Brain microvascular endothelial cell (primary cell): Measurements from ENCODE around the gene RALGAPA2.

Experiments
- DNase-seq: peaks from one replicate; pipeline ENCODE4 v3.0.0-alpha.2; 2020
- H3K27ac ChIP-seq: fragments of 250-450 bp; sonication (Bioruptor Pico); 2 replicates; pipeline ENCODE4 v1.5.1; 2020; ENCODE audit warnings: mild to moderate bottlenecking, moderate library complexity
- H3K27me3 ChIP-seq: fragments of 250-450 bp; sonication (Bioruptor Pico); replicated peaks from 2 replicates; pipeline ENCODE4 v1.5.1; 2020; ENCODE audit warnings: mild to moderate bottlenecking
- H3K36me3 ChIP-seq: fragments of 250-450 bp; sonication (Bioruptor Pico); replicated peaks from 2 replicates; pipeline ENCODE4 v1.5.1; 2020; ENCODE audit warnings: mild to moderate bottlenecking
- H3K4me3 ChIP-seq: 2 replicates; pipeline ENCODE4 v1.5.1; 2011; ENCODE audit warnings: low read depth, mild to moderate bottlenecking, control low read depth, low read length, moderate library complexity
- in situ Hi-C: cut with HindIII; loops from 2 replicates; pipeline ENCODE4 v1.10.0; 2017; ENCODE audit warnings: low sequenced_read_pairs, low pct_ligation_motif_present
- TF ChIP-seq, protein P1 (sequence below): IDR thresholded peaks from 2 replicates; pipeline ENCODE4 v1.5.1; 2011; ENCODE audit warnings: low read depth, mild to moderate bottlenecking, moderate library complexity, low read length, control low read depth, inconsistent platforms; ENCODE audit errors: missing control alignments

Gene RALGAPA2

GRCh38 chr20:20521736-20522135 lies 190.7 kb downstream of the RALGAPA2 start:
- Histone ChIP-seq H3K27me3 (no peaks in the 10 kb centered on the region), H3K36me3 (no peaks in the 10 kb centered on the region), H3K4me3 (no peak overlapping the region), H3K27ac (no peak overlapping the region)
- in situ Hi-C loops, result no loop called here
- no peak for DNase-seq
- TF ChIP-seq, protein P1, sequence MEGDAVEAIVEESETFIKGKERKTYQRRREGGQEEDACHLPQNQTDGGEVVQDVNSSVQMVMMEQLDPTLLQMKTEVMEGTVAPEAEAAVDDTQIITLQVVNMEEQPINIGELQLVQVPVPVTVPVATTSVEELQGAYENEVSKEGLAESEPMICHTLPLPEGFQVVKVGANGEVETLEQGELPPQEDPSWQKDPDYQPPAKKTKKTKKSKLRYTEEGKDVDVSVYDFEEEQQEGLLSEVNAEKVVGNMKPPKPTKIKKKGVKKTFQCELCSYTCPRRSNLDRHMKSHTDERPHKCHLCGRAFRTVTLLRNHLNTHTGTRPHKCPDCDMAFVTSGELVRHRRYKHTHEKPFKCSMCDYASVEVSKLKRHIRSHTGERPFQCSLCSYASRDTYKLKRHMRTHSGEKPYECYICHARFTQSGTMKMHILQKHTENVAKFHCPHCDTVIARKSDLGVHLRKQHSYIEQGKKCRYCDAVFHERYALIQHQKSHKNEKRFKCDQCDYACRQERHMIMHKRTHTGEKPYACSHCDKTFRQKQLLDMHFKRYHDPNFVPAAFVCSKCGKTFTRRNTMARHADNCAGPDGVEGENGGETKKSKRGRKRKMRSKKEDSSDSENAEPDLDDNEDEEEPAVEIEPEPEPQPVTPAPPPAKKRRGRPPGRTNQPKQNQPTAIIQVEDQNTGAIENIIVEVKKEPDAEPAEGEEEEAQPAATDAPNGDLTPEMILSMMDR, result no peak

DNA sequence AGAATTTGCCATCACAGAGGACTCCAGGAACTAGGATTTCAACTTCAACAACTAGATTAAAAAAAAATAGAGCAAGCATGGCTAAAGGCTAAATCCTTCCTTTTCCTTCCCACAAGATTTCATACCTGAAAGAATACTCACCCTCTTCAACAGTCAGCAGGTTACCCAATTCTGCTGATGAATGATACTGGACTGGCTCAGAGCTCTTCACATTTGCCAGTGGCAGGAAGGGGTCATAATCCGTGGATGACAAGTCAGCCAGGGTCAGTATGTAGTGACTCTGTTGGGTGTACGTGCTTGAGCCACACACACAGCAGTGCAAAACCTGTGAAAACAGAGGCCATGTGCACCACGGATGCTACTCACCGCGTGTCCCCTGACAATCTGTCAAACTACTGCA lies 191.7 kb downstream of the RALGAPA2 start:
- Histone ChIP-seq H3K4me3 (no peak overlapping the region), H3K27ac (no peak overlapping the region), H3K36me3 (no peaks in the 10 kb centered on the region), H3K27me3 (no peaks in the 10 kb centered on the region)
- TF ChIP-seq, protein P1, result no peak
- no peak for DNase-seq
- in situ Hi-C loops, result no loop called here

DNA sequence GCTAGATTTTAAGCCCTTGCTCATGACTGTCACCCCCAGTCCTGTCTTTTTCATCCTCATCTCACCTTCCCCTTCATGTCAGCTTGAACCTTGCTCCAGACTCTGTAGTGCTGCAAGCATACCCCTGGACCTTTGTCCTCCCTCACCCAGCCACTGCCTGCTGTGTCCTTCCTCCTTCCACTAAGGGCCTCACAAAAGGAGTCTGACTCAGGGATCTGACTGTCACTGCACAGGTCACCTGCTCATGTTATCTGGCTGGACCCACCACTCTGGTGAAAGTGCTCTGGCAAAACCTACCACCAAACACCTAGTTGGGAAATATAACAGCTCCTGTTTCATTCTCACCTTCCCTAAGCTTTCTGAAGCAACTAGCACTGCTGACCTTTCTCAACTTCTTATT lies 193.2 kb downstream of the RALGAPA2 start:
- Histone ChIP-seq H3K27ac (no peak overlapping the region), H3K27me3 (no peaks in the 10 kb centered on the region), H3K4me3 (no peak overlapping the region), H3K36me3 (no peaks in the 10 kb centered on the region)
- in situ Hi-C loops, result no loop called here
- TF ChIP-seq, protein P1, result no peak
- DNase-seq, result no peak

GRCh38 chr20:20518263-20518662 lies 194.2 kb downstream of the RALGAPA2 start:
- TF ChIP-seq, protein P1, result no peak
- DNase-seq, result no peak
- in situ Hi-C loops, result no loop called here
- no peak overlapping the region for H3K4me3 ChIP-seq
- no peak overlapping the region for H3K27ac ChIP-seq
- no peaks in the 10 kb centered on the region for H3K36me3 ChIP-seq
- no peaks in the 10 kb centered on the region for H3K27me3 ChIP-seq

GRCh38 chr20:20517296-20517695 lies 195.1 kb downstream of the RALGAPA2 start:
- H3K4me3 ChIP-seq, result no peak overlapping the region
- no peak overlapping the region for H3K27ac ChIP-seq
- no peak for DNase-seq
- H3K27me3 ChIP-seq, result no peaks in the 10 kb centered on the region
- TF ChIP-seq, protein P1, result no peak
- H3K36me3 ChIP-seq, result no peaks in the 10 kb centered on the region
- in situ Hi-C loops, result no loop called here

DNA sequence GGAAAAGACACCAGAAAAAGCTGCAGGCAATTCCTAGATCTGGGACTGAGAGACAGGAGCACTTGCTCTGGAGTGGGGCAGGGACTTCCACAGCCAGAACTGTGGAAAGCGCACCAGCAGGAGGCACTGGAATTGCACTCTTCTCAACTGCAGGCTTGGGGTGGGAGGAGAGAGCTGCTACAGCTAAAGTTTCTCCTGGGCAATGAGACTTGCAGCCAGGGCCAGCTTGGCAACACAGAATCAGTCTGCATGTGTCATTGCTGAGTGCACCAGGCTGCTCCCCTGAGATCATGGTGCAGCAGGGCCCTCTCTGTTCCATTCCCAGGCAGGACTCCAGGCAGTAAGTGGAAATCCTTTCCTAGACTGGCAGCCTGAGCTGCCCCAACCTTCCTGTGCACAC lies 198.7 kb downstream of the RALGAPA2 start:
- TF ChIP-seq, protein P1, result no peak
- in situ Hi-C loops, result no loop called here

More for the DNA sequence above, 198.7 kb downstream of the RALGAPA2 start:
- no peaks in the 10 kb centered on the region for H3K36me3 ChIP-seq
- no peak overlapping the region for H3K4me3 ChIP-seq
- no peak for DNase-seq
- no peak overlapping the region for H3K27ac ChIP-seq
- no peaks in the 10 kb centered on the region for H3K27me3 ChIP-seq
